ENCODE data around the gene OLFM1. TPM values are rescaled to one million over a fixed set of nuclear protein-coding genes. Genes with fewer than 3 reads are reported as not detected.

Gene OLFM1
- polyA plus RNA-seq, 1 experiment, result 1.5 TPM

DNA sequence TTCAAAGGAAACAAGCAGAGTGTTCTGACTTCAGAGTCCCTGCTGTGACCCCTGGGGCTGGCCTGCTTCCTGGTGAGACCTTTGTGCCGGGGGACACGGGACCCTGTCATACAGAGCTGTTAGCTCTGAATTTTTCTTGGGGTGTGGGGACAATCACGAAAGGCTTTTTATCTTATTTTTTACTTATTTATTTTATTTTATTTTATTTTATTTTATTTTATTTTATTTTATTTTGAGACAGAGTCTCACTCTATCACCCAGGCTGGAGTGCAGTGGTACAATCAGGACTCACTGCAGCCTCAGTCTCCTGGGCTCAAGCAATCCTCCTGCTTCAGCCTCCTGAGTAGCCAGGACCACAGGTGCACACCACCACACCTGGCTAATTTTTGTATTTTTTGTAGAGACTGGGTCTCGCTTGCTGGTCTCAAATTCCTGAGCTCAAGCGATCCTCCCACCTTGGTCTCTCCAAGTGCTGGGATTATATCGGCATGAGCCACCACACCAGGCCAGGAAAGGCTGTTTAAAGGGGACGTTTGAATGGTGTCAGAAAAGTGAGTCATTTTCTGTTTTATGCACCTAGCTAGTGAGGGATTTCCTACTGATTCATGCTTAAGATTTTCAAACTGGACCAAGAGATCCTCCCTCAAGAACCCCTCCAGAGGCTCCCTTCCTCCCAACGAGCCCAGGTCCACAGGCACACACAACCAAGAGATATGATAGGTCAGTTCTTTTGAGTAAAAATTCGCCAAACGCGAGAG is 75.7 kb downstream of the OLFM1 start:
- H3K27me3 ChIP-seq (ENCODE audit: control insufficient read depth, insufficient read depth, low read length), result no peaks in the 10 kb centered on the region
- ChIA-PET CTCF (no interaction called here), POLR2A (no interaction called here)
- DNase-seq (ENCODE audit: low read depth), result no peak
- H3K36me3 ChIP-seq (ENCODE audit: control insufficient read depth, insufficient read depth, low read length), result no peaks in the 10 kb centered on the region
- H3K4me3 ChIP-seq (ENCODE audit: low read depth, low read length), result no peak overlapping the region
- TF ChIP-seq, protein P1, sequence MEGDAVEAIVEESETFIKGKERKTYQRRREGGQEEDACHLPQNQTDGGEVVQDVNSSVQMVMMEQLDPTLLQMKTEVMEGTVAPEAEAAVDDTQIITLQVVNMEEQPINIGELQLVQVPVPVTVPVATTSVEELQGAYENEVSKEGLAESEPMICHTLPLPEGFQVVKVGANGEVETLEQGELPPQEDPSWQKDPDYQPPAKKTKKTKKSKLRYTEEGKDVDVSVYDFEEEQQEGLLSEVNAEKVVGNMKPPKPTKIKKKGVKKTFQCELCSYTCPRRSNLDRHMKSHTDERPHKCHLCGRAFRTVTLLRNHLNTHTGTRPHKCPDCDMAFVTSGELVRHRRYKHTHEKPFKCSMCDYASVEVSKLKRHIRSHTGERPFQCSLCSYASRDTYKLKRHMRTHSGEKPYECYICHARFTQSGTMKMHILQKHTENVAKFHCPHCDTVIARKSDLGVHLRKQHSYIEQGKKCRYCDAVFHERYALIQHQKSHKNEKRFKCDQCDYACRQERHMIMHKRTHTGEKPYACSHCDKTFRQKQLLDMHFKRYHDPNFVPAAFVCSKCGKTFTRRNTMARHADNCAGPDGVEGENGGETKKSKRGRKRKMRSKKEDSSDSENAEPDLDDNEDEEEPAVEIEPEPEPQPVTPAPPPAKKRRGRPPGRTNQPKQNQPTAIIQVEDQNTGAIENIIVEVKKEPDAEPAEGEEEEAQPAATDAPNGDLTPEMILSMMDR (IDR thresholded peaks at IDR 0.05; ENCODE audit: insufficient read depth, low read depth, low read length), result no peak

DNA sequence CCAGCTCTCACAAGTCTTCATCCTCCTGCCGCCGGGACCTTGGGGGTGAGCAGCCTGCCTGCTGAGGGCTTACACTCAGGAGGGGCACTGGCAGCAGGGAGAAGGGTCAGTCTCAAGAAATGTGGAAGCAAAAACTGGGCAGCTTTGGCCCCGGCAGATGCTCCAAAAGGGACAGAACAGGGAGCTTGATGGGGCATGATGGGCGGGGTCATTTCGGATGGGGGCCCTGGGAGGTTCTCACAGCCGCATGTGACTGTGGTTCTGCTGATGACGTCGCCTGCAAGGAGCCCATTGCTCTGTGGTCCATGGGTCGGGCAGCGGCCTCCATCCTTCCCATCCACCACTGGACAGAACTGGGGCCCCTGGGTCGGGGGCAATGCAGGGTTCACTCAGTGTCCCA is 76.6 kb downstream of the OLFM1 start:
- DNase-seq (ENCODE audit: low read depth), result no peak
- ChIA-PET CTCF (no interaction called here), POLR2A (no interaction called here)
- H3K4me3 ChIP-seq (ENCODE audit: low read depth, low read length), result no peak overlapping the region
- H3K27me3 ChIP-seq (ENCODE audit: control insufficient read depth, insufficient read depth, low read length), result no peaks in the 10 kb centered on the region
- no peaks in the 10 kb centered on the region for H3K36me3 ChIP-seq (ENCODE audit: control insufficient read depth, insufficient read depth, low read length)
- TF ChIP-seq, protein P1 (IDR thresholded peaks at IDR 0.05; ENCODE audit: insufficient read depth, low read depth, low read length), result no peak

DNA sequence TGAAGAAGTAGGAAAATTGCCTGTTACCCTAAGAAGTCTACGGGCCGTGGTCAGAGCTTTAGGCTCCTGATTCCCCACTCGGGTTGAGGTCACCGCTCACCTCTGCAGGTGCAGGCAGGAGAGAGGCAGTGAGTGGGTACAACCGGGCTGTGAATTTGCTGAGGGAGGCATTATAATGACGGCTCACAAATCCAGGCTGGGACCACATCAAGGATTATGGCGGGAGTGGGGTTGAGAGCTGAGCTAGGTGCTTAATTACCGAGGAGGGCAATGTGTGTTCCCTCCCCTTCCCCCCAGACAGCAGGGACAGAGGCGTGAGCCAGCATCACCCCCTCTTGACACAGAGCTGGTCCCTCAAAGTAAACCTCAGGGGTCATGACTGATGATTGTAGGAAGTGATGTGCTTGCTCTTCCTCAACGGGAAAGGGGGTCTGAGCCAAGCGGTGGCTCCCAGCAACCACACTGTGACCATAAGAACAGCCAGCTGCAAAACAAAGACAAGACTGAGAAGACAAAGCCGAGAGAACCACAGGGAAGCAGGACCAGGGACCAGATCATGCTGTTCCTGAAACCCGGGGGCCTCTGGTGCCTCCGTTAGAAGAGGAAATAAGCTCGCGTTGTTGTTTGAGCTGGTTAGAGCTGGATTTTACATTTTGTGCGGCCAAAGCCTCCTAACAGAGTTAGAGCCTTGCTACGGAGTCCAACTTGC is 77.7 kb downstream of the OLFM1 start:
- no peak for DNase-seq (ENCODE audit: low read depth)
- POLR2A ChIA-PET, result no interaction called here
- CTCF ChIA-PET, result interaction anchor here (1.0 kb wide), 1 partner anchor 10 kb away, joined by 3 read pairs; no protein-coding TSS in a partner anchor

DNA sequence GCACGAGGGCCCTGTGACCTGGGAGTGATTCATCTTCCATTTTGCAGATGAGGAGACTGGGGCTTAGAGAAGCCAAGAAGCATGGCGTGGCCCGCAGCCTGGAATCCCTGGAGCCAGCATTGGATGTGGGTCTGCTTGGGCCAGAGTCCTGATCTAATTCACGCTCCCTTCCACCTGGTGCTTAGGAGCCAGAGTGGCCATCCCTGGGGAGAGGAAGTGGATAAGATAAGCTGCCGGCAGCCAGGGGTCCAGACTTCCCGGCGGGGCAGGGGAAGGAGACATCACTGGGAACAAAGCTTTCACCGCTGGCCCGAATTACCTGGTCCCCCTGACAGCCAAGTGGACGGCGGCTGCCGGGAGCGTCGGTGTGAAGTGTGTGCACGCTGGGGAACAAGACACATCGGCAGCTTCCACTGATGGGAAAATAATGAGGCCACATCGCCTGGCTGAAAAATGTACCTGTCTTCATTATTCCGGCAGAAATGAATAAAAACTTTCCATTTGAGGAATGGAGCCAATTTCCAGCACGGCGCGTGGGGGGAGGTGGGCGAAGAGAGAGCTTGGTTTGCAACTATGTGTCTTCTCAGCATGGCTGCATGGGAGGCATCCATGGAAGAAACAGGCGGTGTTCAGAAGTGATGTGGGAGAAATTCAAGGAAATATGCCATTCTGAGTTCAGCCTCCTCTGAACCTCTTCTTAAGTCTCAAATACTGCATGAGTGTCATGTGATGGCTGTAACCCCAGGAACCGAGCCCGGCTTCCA is 78.5 kb downstream of the OLFM1 start:
- ChIA-PET CTCF (interaction anchor here (1.0 kb wide), 1 partner anchor 9 kb away, joined by 3 read pairs; no protein-coding TSS in a partner anchor), POLR2A (no interaction called here)
- DNase-seq (ENCODE audit: low read depth), result no peak
- TF ChIP-seq, protein P1 (IDR thresholded peaks at IDR 0.05; ENCODE audit: insufficient read depth, low read depth, low read length), result no peak
- Histone ChIP-seq H3K4me3 (ENCODE audit: low read depth, low read length) (no peak overlapping the region), H3K36me3 (ENCODE audit: control insufficient read depth, insufficient read depth, low read length) (no peaks in the 10 kb centered on the region), H3K27me3 (ENCODE audit: control insufficient read depth, insufficient read depth, low read length) (no peaks in the 10 kb centered on the region)

More for the DNA sequence above, 77.7 kb downstream of the OLFM1 start:
- TF ChIP-seq, protein P1 (IDR thresholded peaks at IDR 0.05; ENCODE audit: insufficient read depth, low read depth, low read length), result no peak
- H3K4me3 ChIP-seq (ENCODE audit: low read depth, low read length), result no peak overlapping the region
- H3K36me3 ChIP-seq (ENCODE audit: control insufficient read depth, insufficient read depth, low read length), result no peaks in the 10 kb centered on the region
- no peaks in the 10 kb centered on the region for H3K27me3 ChIP-seq (ENCODE audit: control insufficient read depth, insufficient read depth, low read length)

DNA sequence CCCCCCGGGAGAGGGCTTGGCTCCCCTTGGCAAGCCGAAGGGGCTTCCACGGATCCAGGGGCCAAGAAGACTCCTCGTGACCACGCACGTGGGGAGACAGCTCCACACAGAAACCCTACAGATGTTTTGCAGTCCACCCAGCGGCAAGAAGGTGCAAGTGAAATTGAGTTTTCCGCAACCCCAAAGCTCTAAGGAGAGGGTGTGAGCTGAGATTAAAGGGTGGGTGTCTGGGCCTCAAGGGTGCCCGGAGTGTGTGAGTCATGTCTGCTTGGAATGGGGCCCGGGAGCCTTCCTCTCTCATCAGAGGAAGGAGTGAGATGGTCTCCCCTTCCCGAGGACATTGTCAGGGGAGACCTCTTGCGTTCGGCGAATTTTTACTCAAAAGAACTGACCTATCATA is 79.1 kb downstream of the OLFM1 start:
- no peak for DNase-seq (ENCODE audit: low read depth)
- TF ChIP-seq, protein P1 (IDR thresholded peaks at IDR 0.05; ENCODE audit: insufficient read depth, low read depth, low read length), result no peak
- Histone ChIP-seq H3K4me3 (ENCODE audit: low read depth, low read length) (no peak overlapping the region), H3K36me3 (ENCODE audit: control insufficient read depth, insufficient read depth, low read length) (no peaks in the 10 kb centered on the region), H3K27me3 (ENCODE audit: control insufficient read depth, insufficient read depth, low read length) (no peaks in the 10 kb centered on the region)
- CTCF ChIA-PET, result no interaction called here
- POLR2A ChIA-PET, result no interaction called here
